Astrocyte of the spinal cord (primary cell): ENCODE results near the gene ACER3.

Experiments
- DNase-seq: peaks from one replicate; pipeline ENCODE4 v3.0.0; 2011; ENCODE audit warnings: low read depth, low spot score
- H3K4me3 ChIP-seq: 2 replicates; pipeline ENCODE4 v1.5.1; 2011; ENCODE audit warnings: low read depth, mild to moderate bottlenecking, low read length, moderate library complexity
- CTCF ChIP-seq: IDR thresholded peaks from 2 replicates; pipeline ENCODE4 v1.5.1; 2012; ENCODE audit warnings: low read depth, mild to moderate bottlenecking, low read length, inconsistent platforms
- in situ Hi-C: cut with HindIII; loops from 2 replicates; pipeline ENCODE4 v1.10.0; 2017; ENCODE audit warnings: low sequenced_read_pairs

The ACER3 gene

DNA sequence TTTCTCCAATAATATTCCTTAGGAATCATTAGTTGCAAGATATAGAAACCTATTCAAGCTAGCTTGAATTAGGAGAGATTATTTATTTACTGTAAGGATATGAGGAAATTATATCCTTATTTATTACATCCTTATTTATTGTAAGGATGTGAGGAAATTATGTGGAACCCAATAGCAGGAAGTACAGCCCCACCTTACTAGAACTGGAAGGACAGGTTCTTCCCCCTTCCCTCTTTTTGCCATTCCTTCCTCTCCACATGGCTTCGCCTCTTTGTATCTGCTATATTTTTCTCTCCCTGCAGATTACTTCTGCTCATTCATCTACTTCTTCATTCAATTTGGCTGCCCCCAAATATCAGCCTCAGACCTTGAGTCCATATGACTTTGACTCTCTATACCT, 124.0 kb downstream of the ACER3 start:
- no peak for TF ChIP-seq CTCF
- in situ Hi-C loops, result no loop called here
- no peak for DNase-seq
- H3K4me3 ChIP-seq, result no peak overlapping the region

- no peak for TF ChIP-seq CTCF
- no peak overlapping the region for H3K4me3 ChIP-seq
- in situ Hi-C loops, result no loop called here
- DNase-seq, result no peak
These were observed 126.5 kb downstream of the ACER3 start for GRCh38 chr11:76987203-76987602.

DNA sequence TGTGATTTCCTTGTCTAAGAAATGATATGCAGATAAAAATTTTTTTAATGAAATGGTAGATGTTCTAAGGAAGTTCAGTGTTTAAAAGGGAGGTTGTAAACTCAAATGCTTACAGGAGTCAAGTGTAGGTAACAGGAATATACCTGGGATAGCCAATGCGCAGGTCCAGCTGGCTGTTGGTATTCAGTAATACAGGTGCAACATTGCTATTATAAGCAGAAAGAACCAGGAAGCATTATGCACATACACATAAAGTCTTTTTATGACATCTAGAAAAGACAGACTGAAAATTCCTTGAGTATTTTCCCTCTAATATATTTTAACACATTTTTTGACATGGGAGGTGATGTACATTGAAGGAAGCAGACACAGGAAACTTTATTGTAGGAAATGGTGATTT, 129.9 kb downstream of the ACER3 start:
- TF ChIP-seq CTCF, result no peak
- no peak for DNase-seq
- in situ Hi-C loops, result no loop called here
- no peak overlapping the region for H3K4me3 ChIP-seq

DNA sequence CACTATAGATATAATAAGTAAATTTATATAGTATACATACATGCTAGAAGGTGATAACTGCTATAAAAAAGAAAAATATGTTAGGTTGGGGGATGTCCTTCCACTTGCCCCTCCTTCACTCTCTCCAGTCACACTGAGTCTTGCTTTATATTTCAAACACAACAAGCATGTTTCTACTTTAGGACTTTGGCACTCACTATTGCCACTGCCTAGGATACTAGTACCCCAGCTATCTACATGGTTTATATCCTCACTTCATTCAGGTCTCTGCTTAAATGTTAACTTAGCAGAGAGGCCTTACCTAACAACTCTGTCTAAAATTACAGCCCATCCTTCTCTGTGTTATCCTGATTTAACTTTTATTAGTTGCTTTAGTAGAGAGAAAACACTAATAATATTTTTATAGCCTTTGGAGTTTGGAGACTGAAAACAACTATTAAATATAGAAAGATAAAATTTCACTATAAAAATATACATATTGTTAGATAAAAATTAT, 134.4 kb downstream of the ACER3 start:
- in situ Hi-C loops, result no loop called here
- no peak for DNase-seq
- TF ChIP-seq CTCF, result no peak
- no peak overlapping the region for H3K4me3 ChIP-seq

GRCh38 chr11:76997512-76997911, 136.8 kb downstream of the ACER3 start:
- no peak for TF ChIP-seq CTCF
- DNase-seq, result no peak

DNA sequence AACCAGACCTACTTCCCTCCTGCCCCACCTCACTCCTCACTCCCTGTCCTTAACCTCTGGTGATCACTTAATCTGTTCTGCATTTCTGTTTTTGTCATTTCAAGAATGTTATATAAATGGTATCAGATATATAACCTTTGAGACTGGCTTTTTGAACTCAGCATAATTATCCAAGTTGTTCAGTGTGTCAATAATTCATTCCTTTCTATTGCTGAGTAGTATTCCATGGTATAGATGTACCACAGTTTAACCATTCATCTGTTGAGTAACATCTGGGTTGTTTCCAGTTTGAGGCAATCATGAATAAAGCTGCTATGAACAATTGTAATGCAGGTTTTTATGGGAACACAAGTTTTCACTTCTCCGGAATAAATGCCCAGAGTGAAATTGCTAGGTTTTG, 138.9 kb downstream of the ACER3 start:
- TF ChIP-seq CTCF, result no peak
- DNase-seq, result no peak
- no peak overlapping the region for H3K4me3 ChIP-seq
- in situ Hi-C loops, result no loop called here

More at GRCh38 chr11:76997512-76997911, 136.8 kb downstream of the ACER3 start:
- in situ Hi-C loops, result no loop called here
- no peak overlapping the region for H3K4me3 ChIP-seq

- in situ Hi-C loops, result no loop called here
- no peak for DNase-seq
- TF ChIP-seq CTCF, result no peak
- no peak overlapping the region for H3K4me3 ChIP-seq
These were observed 140.9 kb downstream of the ACER3 start for GRCh38 chr11:77001613-77002012.
